A549 treated with ZK216348 at 1 μM for 4 hours (cell line): ENCODE data around the gene MS4A3. TPM values are rescaled to one million over a fixed set of nuclear protein-coding genes. Genes with fewer than 3 reads are reported as not detected.

Source experiments
- total RNA-seq: library from RNA; stranded (reverse); fragments of 200-300 nt; extraction: Qiagen RNA extraction; gene quantifications from 5 replicates; pipeline ENCODE4 v1.2.3, GENCODE V29; 2022; ENCODE audit warnings: low read depth

Gene MS4A3
- not detected in 5 replicates for total RNA-seq

GRCh38 chr11:60056349-60056969 lies at the start of gene MS4A3:
TSS of gene MS4A3 (plus strand) at chr11:60056665. CDS start at chr11:60061161, 4,496 bp downstream.

GRCh38 chr11:60016881-60017280 lies 39.6 kb upstream of the MS4A3 start, which contains the start of gene OOSP4B:
TSS of gene OOSP4B (plus strand) at chr11:60017181.

GRCh38 chr11:60040109-60040508 lies 16.4 kb upstream of the MS4A3 start, which contains the start of gene OOSP2:
TSS of gene OOSP2 (plus strand) at chr11:60040409. CDS start at chr11:60040460, 51 bp downstream.

GRCh38 chr11:60088364-60088763 lies 31.9 kb downstream of the MS4A3 start, which contains the start of gene MS4A2:
TSS of gene MS4A2 (plus strand) at chr11:60088664. CDS start at chr11:60088766, 102 bp downstream.

Other genes with a start within 250 kb of the MS4A3 start
- gene MRPL16, start 245.9 kb upstream of the MS4A3 start, total RNA-seq: 57.6 to 68.1 TPM (median 66.0 TPM) in 5 replicates
- not detected in 5 replicates for gene CBLIF, start 211.2 kb upstream of the MS4A3 start, total RNA-seq
- 0.09 to 0.49 TPM in 2 of 5 replicates, not detected in the others for gene TCN1, start 190.2 kb upstream of the MS4A3 start, total RNA-seq
- gene OOSP3, start 177.9 kb upstream of the MS4A3 start, total RNA-seq: not detected in 5 replicates
- not detected in 5 replicates for gene OOSP1, start 118.2 kb upstream of the MS4A3 start, total RNA-seq
- gene OOSP4A, start 92.6 kb upstream of the MS4A3 start, total RNA-seq: not detected in 5 replicates
- not detected in 5 replicates for gene OOSP4B, start 39.5 kb upstream of the MS4A3 start, total RNA-seq
- gene OOSP2, start 16.3 kb upstream of the MS4A3 start, total RNA-seq: not detected in 5 replicates
- not detected in 5 replicates for gene MS4A2, start 32.0 kb downstream of the MS4A3 start, total RNA-seq
- not detected in 5 replicates for gene MS4A6A, start 126.4 kb downstream of the MS4A3 start, total RNA-seq
- gene MS4A4E, start 186.5 kb downstream of the MS4A3 start, total RNA-seq: not detected in 5 replicates
- gene MS4A4A, start 224.0 kb downstream of the MS4A3 start, total RNA-seq: not detected in 5 replicates